ENCODE data around the gene YRDC.

YRDC gene, protein sequence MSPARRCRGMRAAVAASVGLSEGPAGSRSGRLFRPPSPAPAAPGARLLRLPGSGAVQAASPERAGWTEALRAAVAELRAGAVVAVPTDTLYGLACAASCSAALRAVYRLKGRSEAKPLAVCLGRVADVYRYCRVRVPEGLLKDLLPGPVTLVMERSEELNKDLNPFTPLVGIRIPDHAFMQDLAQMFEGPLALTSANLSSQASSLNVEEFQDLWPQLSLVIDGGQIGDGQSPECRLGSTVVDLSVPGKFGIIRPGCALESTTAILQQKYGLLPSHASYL

GRCh38 chr1:37807555-37808368 is at the start of gene YRDC, which contains the start of gene C1orf122:
Gene YRDC, minus strand, starts transcription at chr1:37808208. Its CDS starts 28 bp downstream, at chr1:37808180.
Gene C1orf122, plus strand, starts transcription at chr1:37807790. Its CDS starts 615 bp downstream, at chr1:37808405.
- peak; percentile 96 for DNase-seq (ENCODE audit: low read depth)

- no peak for DNase-seq (ENCODE audit: low read depth)
Observed at GRCh38 chr1:37854406-37854805, 46.4 kb upstream of the YRDC start.

- no peak for DNase-seq (ENCODE audit: low read depth)
Observed at GRCh38 chr1:37853157-37853556, 45.1 kb upstream of the YRDC start.

- DNase-seq (ENCODE audit: low read depth), result peak; percentile 63
Observed at GRCh38 chr1:37851782-37852210, 43.8 kb upstream of the YRDC start.

DNA sequence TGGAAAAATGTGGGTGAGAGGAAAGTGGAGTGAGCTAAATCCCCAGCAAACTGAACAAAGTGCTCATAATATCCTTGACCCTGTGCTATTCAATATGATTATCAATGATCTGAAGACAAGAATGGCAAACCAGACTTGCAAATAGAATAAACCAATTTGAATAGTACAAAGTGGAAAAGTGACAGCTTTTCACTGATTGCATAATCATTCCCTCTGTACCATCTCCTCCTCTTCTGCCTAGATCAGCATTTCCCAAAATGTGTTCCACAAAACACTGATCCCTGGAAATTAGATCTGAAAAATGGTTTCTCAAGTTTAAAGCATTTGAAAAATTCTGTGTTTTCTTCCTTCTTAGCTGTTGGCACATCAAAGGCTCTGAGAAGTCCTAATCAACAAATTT is 43.3 kb upstream of the YRDC start:
- DNase-seq (ENCODE audit: low read depth), result no peak

DNA sequence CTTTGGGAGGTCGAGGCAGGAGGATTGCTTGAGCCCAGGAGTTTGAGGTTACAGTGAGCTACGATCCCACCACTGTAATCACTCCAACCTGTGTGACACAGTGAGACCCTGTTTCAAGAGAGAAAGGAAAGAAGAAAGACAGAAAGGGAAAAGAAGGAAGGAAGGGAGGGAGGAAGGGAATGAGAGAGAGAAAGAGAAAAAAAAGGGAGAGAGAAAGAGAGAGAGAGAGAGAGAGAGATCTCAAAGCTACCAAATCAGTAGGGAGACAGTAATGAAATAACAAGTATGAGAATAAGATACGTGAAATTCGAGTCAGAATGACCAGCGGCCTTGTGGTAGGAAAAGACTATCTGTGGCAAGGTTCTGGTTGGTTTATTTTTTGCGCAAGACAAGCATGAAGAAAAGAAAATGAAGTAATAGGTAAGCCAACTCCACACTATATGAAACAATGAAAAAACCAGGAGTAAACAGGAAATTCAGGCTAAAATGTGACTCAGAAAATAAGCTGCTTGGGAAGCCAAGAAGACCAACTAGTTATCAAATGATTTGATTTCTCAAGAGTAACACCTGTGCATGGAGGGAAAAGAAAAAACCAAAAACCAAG is 42.4 kb upstream of the YRDC start:
- peak; percentile 77 for DNase-seq (ENCODE audit: low read depth)

GRCh38 chr1:37849480-37849879 is 41.5 kb upstream of the YRDC start:
- no peak for DNase-seq (ENCODE audit: low read depth)

GRCh38 chr1:37846647-37847339 is 38.8 kb upstream of the YRDC start:
- no peak for DNase-seq (ENCODE audit: low read depth)

DNA sequence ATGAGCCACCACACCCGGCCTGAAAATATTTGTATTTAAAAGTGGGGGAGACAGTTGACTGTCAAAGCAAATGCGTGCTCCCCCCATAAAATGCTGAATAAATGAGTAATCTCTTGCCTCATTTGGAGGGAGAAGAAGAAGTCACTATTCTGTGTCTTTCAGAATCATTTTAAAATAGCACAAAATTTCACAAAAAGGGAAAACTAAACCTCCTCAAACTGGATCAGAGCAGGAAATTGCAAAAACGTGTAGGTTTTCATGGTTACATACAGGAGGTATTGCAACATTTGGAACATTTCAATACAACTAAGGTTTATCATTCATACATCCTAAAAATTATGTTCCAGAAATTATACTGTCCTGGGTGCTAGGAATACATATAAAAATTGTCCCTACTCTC is 37.8 kb upstream of the YRDC start:
- DNase-seq (ENCODE audit: low read depth), result peak; percentile 49

GRCh38 chr1:37845049-37845646 is 37.1 kb upstream of the YRDC start:
- no peak for DNase-seq (ENCODE audit: low read depth)

- no peak for DNase-seq (ENCODE audit: low read depth)
Observed at GRCh38 chr1:37844536-37844935, 36.5 kb upstream of the YRDC start.

GRCh38 chr1:37841652-37842051 is 33.6 kb upstream of the YRDC start:
- DNase-seq (ENCODE audit: low read depth), result no peak

- DNase-seq (ENCODE audit: low read depth), result peak; percentile 20
Observed at GRCh38 chr1:37840711-37841110, 32.7 kb upstream of the YRDC start.

DNA sequence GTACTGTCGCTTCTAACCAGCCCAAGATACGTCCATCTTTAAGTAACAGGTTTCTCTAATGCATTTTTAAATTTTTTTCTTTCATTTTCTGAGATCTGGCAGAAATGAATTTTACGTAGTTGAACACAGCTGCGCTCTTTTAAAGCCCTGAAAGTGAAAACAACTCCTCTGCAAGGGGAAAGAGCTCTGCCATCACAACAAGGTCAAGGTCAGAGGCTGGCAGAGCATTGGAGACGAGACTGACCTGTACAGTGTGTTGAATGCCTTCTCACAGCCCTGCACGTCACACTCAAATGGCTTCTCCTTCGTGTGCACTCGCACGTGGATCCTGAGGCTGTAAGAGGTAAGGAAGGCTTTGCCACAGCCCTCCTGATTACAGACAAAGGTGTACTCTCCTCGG is 31.7 kb upstream of the YRDC start:
- DNase-seq (ENCODE audit: low read depth), result no peak

- DNase-seq (ENCODE audit: low read depth), result no peak
Observed at GRCh38 chr1:37836788-37837187, 28.8 kb upstream of the YRDC start.

DNA sequence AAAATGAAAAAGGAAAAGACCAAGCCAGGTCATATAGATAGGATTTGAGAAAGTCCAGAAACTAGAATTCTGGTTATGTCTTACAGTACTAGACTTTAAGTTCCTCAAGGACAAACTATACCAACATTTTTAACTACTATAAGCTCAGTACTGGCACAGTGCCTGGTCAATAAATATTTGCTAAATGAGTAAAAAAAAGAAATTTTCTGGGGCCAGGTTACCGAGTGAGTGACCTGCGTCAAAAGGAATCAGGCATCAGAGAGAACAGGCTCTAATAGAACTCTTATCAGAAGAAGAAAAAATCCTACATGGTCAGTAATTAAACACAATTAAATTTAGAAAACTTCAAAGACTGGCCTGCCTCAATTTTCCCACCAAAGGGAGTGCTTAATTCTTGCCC is 23.8 kb upstream of the YRDC start:
- peak; percentile 33 for DNase-seq (ENCODE audit: low read depth)

DNA sequence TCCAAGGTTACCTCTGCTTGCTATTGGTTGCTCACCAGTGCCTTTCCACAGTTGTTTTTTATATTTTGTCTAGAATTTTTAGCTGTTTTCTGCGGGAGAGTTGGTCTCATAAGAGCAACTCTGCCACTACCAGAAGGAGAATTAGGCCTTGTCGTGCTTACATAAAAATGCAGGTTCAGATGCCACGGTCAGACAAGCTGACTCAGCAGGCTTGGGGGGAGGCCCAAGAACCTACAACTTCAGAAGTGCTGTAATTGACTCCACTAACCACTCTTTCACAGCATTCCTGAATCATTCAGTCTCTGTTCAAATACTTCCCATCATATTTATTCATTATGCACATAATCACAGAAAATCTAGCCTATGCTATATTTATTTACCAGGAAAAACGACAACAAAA is 23.1 kb upstream of the YRDC start:
- DNase-seq (ENCODE audit: low read depth), result peak; percentile 22

DNA sequence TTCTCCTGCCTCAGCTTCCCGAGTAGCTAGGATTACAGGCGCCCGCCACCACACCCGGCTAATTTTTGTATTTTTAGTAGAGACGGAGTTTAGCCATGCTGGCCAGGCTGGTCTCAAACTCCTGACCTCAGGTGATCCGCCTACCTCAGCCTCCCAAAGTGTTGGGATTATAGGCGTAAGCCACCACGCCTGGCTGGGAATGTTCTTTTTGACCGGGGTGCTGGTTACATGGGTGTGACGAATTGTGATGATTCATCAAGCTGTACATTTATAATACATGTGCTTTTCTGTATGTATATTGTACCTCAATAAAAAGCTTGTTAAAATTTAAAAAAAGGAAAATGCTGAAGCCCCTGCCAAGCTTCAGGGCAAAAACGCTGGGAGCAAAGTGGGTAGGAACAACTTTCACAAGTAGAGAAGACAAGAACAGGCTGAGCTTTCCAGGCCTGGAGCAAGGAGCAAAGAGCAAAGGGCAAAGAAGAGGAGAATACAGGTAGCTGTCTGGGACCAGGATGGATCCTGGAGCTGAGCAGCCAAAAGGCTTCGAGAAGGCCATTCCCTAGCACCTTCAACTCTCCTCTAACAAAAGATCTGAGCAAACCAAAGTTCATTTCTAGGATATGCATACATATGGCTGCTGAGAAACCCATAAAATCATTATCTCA is 20.5 kb upstream of the YRDC start:
- no peak for DNase-seq (ENCODE audit: low read depth)

- peak; percentile 11 for DNase-seq (ENCODE audit: low read depth)
Observed at GRCh38 chr1:37825506-37825905, 17.5 kb upstream of the YRDC start.

GRCh38 chr1:37824001-37824400 is 16.0 kb upstream of the YRDC start:
- no peak for DNase-seq (ENCODE audit: low read depth)
